ENCODE data around the gene VDAC2.
"Not testable (repeated sequence)": the region's sequence is repeated elsewhere in the genome, so short reads cannot be mapped to it uniquely, and the experiment has no call there.

VDAC2 gene

GRCh38 chr10:75210282-75211006, at the start of gene VDAC2:
VDAC2 (plus strand) TSS chr10:75210796; CDS start chr10:75211159, 363 bp downstream.
- peak; percentile 74 to 98 (median 94) for DNase-seq

- no peak for DNase-seq
Measured at GRCh38 chr10:75165684-75166622, 44.6 kb upstream of the VDAC2 start.

DNA sequence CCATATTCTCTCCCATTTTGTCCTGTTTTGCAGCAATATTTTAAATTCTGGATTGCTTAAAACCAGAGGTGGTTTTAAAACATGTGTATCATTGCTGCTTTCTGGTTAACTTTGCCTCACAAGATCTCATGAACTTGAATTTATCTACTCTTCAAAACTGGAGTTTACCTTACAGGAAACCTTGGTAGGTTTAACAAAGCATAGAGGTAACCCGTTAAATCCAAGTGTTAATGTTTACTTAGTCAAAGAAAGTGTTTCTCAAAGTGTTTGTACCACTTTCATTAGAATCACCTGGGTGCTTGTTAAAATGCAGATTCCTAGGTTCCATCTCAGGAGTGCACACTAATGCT, 44.0 kb upstream of the VDAC2 start:
- DNase-seq: no peak

DNA sequence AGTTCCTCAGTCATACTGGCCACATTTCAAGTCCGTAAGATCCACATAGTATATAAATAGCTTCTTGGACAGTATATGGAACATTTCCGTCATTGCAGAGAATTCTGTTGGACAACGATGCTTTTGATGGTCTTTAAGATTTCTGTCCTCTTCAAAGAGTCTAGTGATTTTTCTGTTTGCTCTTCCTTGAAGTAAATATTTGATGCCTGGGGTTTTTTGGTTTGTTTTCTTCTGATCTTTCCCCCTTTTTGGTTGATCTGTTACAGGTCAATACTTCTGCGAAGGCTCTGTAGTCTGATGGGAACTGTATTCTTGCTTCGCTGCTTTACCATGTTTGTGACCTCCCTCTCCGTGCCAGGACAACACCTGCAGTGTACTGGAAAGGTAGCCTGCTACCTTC, 42.3 kb upstream of the VDAC2 start:
- DNase-seq: no peak

DNA sequence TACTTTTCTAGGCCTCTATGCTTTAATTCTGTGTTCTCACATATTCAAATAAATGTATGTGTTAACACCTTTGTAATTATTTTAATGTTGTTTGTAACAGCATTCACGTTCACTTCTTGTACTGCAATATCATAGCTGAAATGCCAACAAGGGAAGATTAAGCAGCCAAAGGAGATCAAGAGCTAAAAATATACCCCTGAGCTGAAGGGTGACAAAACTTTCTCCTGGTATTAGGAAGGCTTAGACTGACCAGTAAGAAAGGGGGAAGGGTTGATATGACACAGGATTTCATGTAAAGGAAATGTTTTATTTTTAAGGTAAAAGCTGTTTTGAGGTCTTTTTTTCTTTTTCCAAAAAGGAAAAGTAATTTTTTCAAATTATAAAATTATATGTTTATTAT, 40.4 kb upstream of the VDAC2 start:
- DNase-seq: no peak

DNA sequence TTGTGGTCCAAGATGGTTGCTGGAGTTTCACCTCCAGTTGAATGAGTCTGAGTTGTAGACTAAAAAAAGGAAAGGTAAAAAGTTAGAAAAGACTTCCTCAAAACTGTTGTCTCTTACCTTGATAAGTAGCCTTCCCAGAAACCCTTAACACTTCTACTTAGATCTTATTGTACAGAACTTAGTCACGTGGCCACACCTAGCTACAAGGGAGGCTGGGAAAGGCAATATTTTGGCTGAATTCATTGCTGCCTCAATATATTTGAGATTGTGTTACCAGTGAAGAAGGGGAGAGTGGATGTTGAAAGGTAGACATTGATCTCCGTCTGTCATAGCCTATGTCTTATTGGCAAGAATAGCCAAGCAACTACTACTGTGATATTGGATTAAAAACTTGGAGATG, 35.5 kb upstream of the VDAC2 start:
- DNase-seq: no peak

- no peak for DNase-seq
Measured at GRCh38 chr10:75176046-75176445, 34.5 kb upstream of the VDAC2 start.

DNA sequence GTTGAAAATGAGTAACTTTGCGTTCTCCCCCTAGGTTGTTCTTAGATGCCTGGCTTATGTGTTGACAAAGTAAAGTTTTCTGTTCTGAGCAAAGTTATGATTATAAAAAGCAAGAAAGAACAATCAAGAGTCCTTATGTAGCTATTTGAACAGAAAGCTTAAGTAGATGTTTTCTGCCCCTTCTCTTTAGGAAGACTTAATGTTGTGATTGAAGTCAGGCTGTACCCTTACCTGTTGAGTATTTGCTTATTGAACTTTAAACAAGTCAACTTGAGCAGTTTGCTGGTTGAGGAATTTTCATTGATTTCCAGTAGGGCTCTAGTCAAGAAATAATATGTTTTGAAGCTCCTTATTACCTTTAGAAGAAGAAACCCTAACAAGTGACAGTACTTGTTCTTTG, 33.9 kb upstream of the VDAC2 start:
- DNase-seq: no peak

GRCh38 chr10:75179657-75180177, 30.9 kb upstream of the VDAC2 start:
- DNase-seq: no peak

DNA sequence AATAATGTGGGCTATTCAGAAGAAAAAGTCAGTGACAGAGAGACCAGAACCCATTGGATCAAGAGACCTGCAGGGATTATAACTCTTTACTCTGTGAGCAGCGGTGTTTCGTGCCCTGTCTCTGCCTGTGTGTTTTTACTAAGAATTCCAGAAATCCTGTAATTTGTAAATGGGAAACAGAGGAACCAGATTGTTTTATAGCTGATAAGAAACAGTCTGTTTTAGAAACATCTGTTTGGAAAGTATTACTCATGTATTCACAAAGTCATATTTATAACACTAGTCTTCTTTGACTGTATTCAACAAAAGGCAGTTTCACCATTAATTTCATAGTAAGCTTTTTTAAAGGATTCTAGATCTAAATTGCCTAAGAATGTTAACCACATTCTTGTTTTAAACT, 30.0 kb upstream of the VDAC2 start:
- DNase-seq: no peak

- DNase-seq: no peak
Measured at GRCh38 chr10:75181073-75181472, 29.5 kb upstream of the VDAC2 start.

GRCh38 chr10:75186310-75186709, 24.3 kb upstream of the VDAC2 start:
- DNase-seq: no peak

- peak in 2 of 14 donors; percentile 2 to 4 for DNase-seq
Measured at GRCh38 chr10:75187961-75188426, 22.6 kb upstream of the VDAC2 start.

DNA sequence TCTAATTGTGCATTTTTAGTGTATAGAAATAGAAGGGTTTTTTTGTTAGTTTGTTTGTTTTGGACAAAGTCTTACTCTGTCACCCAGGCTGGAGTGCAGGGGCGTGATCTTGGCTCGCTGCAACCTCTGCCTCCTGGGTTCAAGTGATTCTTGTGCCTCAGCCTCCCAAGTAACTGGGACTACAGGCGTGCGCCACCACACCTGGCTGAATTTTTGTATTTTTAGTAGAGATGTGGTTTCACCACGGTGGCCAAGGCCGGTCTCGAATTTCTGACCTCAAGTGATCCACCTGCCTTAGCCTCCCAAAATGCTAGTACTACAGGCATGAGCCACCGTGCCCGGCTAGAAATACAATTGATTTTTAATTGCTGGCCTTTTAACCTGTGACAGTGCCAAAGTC, 22.1 kb upstream of the VDAC2 start:
- not testable (repeated sequence) for DNase-seq

GRCh38 chr10:75189266-75190096, 21.1 kb upstream of the VDAC2 start:
- no peak for DNase-seq

DNA sequence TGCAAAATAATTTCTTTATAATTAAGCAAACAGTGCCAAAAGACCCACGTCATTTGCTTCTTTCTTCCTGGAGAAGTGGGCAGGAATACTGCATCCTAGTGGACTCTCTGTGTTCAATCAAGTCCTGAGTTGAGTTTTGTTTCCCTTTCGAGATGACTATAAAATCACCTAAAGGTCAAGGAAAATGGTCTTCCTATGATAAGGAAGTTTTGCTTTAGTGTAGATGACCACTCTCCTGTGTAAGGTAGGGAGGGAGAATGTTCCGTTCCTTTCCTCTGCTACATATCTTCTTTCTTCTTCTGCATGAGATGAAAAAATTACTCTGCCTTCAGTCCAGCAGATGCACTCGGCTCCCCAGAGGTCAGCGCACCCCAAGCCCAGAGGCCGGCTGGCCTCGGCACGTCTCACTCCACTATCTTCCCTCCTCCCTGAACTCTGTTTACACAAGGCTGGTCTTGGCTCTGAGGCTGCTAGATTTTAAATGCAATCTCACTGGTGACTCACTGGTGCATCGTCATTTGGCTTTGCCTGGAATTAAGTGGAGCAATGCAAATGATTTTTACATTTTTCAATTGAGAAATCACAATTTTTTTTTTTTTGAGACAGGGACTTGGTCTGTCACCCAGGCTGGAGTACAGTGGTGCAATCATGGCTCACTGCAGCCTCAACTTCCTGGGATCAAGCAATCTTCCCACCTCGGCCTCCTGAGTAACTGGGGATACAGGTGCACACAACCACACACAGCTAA, 18.6 kb upstream of the VDAC2 start:
- DNase-seq: no peak

DNA sequence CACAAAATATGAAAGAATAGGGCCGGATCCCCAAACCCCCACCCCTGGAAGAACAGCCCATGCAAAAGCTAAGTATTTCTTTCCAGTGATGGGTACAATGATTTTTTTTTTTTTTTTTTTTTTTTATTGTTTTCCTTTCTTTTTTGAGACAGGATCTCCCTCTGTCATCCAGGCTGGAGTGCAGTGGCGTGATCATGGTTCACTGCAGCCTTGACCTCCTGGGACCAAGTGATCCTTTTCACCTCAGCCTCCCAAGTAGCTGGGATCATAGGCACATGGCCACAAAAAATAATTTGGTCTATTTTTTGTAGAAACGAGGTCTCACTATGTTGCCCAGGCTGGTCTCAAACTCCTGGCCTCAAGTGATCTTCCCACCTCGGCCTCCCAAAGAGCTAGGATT, 16.0 kb upstream of the VDAC2 start:
- DNase-seq: not testable (repeated sequence)

DNA sequence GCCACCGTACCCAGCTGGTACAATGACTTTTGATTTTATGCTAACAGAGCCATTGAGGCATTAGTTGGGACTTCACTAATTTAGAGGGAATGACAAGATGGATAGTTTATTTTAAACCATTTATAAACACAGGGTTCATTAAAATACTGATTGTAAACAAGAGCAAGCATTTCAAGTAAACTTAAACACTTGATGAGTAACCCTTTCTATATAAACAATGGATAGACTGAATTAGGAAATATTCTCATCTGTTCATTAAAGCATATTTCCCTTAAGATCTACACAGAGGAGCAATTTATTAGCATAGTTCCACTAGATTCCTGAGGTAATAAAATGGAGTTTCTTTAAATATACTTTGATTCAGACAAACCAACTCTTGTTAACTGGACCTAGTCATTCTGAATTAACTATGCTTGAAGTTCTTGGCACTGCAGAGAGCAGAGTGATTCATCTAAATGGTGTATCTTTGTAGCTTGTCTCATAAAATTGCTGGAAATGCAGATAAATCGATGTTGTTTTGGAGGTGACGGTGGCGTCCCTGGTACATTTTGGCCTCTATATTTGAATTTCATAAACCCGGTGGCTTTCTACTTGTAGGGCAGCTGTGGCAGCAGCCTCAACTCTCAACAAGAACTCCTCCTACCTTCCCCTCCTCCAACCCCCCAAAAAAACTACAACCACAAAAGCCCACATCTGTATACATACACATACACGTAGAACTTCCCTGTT, 15.4 kb upstream of the VDAC2 start:
- no peak for DNase-seq

DNA sequence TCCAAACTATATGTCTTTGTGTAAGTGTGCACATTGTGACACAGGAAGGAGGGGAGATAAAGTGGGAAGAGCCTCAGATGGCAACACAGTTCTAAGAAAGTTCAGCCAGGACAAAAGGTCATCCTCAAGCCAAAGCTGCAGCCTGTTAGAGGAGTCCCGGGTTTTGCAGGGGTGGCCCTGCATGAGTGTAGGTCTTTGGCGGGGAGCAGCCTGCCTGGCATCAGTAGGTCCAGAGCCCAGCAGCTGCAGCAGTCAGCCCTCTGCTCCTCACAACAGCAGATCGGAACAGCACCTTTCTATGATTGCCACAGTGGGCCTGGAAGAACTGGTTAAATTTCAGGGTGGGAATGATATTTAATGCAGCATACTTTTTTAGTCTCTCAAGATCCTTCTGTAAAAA, 13.5 kb upstream of the VDAC2 start:
- no peak for DNase-seq

GRCh38 chr10:75197906-75198305, 12.7 kb upstream of the VDAC2 start:
- peak in 9 of 14 donors; percentile 4 to 46 (median 12) for DNase-seq

GRCh38 chr10:75199949-75200348, 10.6 kb upstream of the VDAC2 start:
- not testable (repeated sequence) for DNase-seq
